GM03348 (cell line): ENCODE measurements around the gene YPEL3.
A peak's percentile ranks its signal among the peaks of the same experiment; 100 is the strongest.
"Not testable (repeated sequence)": the region's sequence is repeated elsewhere in the genome, so short reads cannot be mapped to it uniquely, and the experiment has no call there.

ENCODE experiments used
- DNase-seq: peaks from one replicate; pipeline ENCODE4 v3.0.0; 2012; ENCODE audit warnings: low spot score

YPEL3 gene

DNA sequence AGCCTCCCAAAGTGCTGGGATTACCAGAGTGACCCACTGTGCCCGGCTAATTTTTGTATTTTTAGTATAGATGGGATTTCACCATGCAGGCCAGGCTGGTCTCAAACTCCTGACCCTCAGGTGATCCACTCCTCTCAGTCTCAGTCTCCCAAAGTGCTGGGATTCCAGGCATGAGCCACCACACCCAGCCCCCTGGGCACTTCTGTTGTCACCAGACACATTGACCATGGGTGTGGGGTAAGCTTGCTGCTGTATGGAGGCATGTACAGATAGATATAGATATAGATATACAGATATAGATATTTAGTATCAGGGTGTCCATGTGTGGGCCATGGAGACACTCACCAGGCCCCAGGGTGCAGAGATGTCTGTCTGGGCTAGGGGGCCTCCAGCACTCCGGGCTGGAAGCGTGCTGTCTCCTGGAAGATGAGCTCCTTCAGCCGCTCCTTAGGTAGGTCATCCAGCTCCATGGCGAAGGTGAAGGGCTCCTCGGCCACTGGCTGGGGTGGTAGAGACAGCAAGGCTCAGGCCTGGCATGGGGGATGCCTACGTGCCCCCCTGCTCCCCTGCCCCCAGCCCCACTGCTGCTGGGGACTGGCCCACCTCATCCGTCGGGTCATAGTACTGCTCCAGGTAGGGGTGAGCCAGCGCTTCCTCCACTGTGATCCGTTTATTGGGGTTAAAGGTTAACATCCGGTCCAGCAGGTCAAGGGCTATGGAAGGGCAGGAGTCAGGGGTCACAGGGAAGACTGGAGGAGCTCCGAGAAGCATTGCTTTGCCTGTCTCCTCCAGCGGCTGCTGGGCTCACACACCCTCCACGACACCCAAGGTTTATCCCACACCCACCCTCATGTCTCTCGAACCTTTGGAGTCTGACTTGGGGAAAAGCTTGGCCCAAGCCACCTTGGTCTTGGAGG lies 20.5 kb upstream of the YPEL3 start:
- no peak for DNase-seq

- DNase-seq = no peak
Measured at GRCh38 chr16:30115238-30115637, 19.2 kb upstream of the YPEL3 start.

DNA sequence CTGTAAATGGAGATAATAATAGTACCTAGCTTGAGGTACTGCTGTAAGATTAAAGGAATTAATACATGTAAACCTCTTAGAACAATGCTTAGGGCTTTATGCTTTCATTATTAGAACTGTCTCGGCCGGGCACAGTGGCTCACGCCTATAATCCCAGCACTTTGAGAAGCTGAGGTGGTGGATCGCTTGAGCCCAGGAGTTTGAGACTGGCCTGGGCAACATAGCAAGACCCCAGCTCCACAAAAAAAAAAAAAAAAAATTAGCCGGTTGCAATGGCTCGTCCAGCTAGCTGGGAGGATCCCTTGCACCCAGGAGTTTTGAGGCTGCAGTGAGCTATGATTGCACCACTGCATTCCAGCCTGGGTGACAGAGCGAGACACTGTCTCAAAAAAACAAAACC lies 18.8 kb upstream of the YPEL3 start:
- DNase-seq = not testable (repeated sequence)

DNA sequence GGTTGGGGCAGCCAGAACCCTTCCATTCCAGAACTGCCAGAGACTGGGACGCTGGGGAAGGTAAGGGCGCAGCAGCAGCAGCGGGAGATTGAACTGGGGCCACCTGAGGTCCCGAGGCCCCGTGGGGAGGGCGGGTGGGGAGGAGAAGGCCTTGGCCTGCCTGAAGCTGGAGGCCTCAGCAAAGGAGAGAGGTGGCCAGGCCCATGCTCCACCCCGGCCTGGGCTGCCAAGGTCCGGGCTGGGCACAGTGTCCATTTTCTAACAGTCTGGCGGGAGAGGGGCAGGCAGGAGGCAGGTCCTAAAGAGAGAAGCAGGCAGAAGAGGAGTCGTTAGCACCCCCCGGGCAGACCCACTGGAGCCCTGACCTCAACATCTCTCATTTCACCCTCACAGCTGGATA lies 18.4 kb upstream of the YPEL3 start:
- DNase-seq = no peak

DNA sequence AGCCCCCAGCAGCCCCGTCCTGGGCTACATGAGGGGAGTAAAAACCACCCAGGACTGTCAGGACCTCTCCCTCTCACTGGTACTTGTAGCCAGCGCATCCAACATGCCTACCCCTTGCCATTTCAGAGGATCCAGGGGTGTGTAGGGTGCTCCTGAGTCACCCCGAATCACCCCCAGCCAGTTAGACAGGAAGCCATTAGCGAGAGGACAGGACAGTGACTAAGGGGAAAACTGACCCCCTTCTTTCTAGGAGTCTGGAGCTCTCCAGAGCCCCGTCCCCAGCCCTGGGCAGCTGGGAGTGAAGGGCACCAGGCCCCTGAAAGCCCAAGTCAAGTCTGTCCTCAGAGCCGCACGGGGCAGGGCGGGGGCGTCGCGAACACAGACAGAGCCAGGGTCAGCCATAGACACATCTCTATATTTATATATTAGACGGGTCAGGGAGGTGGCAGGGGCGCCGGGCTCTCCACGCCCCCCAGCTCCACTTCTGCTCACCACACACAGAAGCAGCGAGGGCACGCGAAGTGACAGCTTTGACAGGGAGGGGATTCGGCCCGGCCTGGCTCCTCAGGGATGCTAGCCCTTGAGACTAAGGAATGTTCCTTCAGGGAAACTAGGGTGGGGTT lies 17.8 kb upstream of the YPEL3 start:
- no peak for DNase-seq

DNA sequence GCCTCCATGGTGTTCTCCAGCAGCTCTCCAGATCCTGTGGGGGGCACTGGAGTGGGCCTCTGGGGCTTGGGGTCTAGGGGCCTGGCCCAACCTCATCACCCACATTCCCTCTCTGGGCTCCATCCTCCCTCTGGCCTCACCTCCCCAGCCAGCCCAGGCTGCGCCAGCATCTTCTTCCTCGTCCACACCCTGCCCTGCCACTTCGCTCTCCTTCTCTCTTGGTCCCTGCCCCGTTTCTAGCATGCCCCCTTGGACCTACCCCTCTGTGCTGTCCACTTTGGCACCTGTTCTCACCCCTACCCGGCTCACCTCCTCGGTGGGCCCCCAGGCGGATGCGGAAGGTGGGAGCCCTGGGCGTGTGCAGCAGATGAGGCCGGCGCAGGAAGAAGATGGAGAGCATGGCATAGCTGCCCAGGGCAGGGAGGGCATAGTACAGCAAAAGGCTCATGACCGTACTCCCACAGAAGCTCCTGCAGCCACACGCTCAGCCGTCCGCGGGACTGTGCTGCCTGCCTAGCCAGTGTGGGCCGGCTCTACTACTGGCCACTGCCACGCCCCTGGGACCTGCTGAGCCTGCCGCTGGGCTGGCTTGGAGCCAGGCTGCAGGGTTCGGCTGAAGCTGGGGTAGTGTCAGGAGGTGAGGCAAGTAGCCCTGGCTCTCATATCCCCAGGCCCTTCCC lies 17.2 kb upstream of the YPEL3 start, which contains the start of gene GDPD3:
Gene GDPD3 (minus strand): TSS at position 507 of the 680 bp plus-strand sequence. CDS start 59 bp downstream, at position 448.
- no peak for DNase-seq

- DNase-seq = peak; percentile 77
Measured at GRCh38 chr16:30112197-30113030, 16.4 kb upstream of the YPEL3 start.

DNA sequence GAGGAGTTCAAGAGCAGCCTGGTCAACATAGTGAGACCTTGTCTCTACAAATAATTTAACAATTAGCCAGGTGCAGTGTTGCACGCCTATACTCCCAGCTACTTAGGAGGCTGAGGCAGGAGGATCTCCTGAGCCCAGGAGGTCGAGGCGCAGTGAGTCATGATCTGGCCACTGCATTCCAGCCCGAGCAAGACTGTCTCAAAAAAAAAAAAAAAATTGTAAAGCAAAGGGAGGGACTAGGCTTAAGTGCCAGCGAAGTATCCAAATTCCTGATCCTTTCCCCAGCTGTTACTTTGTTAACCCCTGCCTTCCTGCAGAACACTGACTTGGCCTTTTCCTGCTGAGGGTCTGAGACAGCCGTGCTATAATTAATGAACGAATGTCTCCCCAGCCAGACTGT lies 14.6 kb upstream of the YPEL3 start:
- DNase-seq = no peak

DNA sequence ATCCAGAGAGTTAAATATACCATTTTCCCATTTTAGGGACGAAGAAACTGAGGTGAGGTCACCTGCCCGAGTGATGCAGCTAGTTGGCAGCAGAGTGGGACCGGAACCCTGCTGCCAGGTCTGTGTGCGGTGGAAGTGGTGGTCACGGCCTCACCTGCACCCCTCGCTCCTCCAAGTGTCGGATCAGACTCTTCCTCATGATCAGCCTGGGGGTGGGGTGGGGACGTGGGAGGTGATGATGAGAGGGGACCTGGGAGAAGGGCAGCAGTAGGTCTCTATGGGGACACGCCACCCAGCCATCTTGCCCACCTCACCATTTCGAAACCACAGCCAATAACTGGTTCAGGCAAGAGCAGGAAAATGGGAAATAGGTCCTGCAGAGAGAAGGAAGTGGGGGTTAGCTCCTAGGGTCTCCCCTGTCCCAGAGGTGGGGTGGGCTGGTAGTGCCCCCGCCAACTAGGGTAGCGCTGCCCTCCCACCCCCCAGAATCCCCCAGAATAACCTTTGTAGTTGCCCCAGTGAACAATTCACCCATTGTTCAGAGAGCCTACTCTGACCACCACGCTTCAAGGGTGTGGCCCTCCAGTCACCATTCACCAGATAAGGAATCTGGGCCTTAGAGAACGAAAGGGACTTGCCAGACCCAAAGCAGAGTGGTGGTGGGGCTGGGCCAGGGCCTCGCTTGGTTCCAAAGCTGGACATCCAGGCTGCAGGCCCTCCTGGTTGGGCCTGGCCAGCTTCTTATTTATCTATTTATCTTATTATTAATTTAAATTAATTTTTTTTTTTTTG lies 12.2 kb upstream of the YPEL3 start:
- no peak for DNase-seq

DNA sequence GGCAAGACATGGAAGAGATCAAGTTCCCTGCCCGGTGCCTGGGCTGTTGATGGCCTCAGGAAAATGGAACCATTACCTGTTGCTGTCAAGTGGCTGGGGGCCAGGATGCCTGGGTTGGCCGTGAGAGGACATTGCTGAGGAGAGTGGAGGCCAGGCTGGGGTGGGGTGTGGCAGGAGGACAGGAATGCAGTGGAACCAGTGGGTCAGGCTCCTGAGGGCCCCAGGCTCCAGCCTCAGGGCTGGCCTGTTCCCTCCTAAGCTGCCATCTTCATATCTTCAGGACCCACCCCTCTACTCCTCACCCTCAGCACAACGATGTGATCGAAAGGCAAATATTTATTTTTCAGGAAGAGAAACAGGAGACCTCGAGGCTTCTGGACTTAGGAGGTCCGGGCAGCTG lies 8.5 kb upstream of the YPEL3 start:
- no peak for DNase-seq

GRCh38 chr16:30104090-30104489 lies 8.1 kb upstream of the YPEL3 start:
- no peak for DNase-seq

DNA sequence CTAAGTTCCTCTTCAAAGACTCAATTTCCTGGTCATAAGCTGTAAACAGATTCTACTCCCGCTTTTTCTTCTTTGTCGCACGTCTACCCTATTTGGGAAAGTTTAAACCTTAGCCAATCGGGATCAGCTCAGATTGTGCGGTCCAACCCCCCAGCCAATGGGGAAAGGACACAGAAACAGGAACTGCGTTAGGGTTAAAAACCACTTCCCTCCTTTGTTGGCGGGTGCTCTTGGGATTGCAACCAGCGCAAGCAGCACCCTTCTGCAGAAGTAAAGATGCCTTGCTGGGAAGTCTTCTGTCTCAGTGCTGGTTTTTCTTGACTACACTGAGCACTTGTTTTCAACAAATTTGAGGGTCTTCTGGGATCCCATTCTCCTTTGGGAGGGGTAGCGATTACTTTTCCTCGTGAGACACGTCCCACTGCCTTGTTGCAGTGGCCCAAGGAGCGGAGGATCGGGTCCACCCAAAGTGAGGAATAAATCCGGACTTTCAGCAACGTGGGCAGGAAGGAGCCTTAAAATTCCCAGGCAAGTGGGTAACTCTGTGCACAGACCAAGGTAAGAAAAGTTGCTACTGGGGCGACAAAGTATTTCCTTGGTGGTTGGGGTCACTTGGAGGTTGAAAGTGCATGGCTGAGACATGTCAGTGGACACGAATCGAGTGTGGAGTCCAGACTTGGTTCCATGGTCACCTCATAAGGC lies 1.0 kb upstream of the YPEL3 start:
- DNase-seq = no peak

DNA sequence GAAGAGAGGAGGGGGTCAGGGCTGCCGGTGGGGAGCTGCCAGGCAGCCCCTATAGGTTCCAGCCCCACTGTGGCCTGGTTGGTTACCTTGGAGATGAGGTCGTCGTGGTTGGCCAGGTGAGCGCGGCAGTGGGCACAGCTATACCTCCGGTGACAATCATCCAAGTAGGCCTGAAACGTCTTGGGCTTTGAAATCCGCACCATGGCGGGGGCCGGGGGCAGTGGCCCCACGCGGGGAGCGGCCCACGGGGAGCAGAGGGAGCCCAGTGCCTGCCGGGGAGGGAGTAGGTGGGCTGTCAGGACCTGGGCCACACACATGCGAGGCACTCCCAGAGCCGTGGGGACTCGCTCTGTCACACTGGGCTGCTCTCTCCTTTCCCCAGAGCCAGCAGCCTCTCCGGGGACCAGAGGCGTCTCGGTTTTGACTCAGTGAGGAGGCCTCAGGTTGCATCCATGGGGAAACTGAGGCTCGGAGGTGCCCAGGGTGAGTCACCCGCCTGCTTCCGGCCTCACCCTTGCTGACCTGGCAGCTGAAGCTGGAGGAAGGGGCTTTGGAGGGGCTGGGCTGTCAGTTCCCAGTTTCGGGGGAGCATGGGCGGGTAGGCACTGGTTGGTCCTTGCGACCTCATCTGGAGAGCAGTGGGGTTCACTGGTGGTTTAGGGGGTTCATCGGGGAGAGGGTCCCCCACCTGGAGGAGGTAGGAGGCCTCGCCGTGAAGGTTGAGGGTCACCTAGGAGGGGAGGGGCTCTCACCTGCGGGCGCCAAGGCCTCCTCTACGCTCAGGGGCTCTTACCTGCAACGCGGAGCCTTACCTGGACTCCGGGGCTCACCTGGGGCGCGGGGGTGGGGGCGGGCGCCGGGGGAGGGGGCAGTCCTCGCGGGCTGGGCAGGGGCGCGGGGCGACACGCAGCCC lies 591 bp downstream of the YPEL3 start:
- no peak for DNase-seq

DNA sequence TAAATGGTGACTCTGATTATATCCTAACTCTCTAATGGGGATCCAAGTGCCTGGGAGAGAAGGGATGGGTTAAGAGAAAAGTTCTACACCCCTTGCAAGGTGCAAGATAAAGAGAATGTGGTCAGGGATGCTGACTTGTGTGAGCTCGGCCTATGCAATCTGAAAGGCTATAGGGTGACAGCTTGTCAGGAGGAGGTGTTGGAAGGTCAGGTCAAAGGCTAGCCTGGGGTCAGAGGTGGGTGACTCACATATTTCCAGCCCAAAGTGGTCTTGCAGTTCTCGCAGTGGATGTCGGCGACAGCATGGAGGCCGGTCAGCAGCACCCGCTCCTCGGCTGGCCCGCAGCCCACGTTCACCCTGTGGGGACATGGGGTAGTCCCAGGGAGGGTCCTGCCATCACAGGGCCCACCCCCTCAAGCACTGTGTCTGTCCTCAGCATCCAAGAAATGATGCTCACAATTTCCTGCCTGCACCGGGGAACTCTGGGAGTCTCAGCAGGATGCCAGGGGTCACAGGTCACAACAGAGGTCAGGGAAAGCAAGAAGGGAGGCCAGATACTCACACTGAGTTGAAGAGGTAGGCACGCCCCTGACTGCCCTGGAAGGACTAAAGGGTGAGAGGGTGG lies 1.4 kb downstream of the YPEL3 start:
- DNase-seq = no peak

DNA sequence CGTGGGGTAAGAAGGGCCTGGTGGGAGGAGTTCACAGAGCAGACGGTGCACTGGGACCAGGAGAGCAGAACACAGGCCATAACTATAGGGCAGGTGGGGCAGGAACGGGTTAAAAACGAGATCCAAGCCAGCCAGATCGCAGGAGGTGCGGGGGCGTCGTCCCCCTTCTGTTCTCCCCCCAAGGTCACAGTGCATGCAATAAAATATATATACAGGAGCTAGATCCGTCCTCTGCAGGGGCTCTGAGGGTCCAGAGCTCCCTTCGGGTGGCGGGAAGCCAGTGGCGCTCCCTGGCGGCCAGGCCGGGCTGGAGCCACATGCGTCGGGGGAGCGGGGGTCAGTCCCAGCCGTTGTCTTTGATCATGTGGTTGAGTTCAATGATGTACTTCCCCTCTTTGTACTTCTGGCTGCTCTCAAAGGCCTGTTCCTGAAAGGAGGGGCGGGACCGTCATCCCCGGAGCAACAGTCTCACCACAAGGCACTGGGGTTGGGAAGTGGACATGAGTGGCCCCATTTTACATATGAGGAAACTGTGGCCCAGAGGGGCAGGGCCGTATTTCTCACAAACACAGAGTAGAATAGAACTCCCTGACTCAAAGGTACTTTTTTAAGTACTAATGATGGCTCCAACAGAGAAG lies 3.5 kb downstream of the YPEL3 start:
- peak; percentile 69 for DNase-seq

- DNase-seq = peak; percentile 96
Measured at GRCh38 chr16:30091474-30092372, 4.3 kb downstream of the YPEL3 start, which contains the start of gene TBX6. TBX6 (minus strand) TSS chr16:30091924; CDS start chr16:30091193, 731 bp downstream.
